Muscle of leg (tissue), 11 donors: Measurements from ENCODE around the gene CACNA1C. TPM values are rescaled to one million over a fixed set of nuclear protein-coding genes. Genes with fewer than 3 reads are reported as not detected.

Source experiments
- DNase-seq: peaks from one replicate; pipeline ENCODE4 v3.0.0; 2013
- H3K27ac ChIP-seq: one replicate; pipeline ENCODE4 v1.5.1; 2013; ENCODE audit warnings: mild to moderate bottlenecking, low read length, control low read depth
- H3K27me3 ChIP-seq: one replicate; pipeline ENCODE4 v1.6.1; 2013; ENCODE audit warnings: low read length; ENCODE audit not compliant: control insufficient read depth, insufficient read depth
- H3K36me3 ChIP-seq: one replicate; pipeline ENCODE4 v1.6.1; 2013; ENCODE audit warnings: low read length; ENCODE audit not compliant: control insufficient read depth, insufficient read depth
- H3K4me1 ChIP-seq: one replicate; pipeline ENCODE4 v1.6.1; 2013; ENCODE audit warnings: low read length; ENCODE audit not compliant: control insufficient read depth, insufficient read depth
- H3K4me3 ChIP-seq: one replicate; pipeline ENCODE4 v1.5.1; 2013; ENCODE audit warnings: low read length, control low read depth
- H3K9me3 ChIP-seq: replicated peaks from 2 replicates; pipeline ENCODE4 v1.6.1; 2013; ENCODE audit warnings: low read depth, low read length; ENCODE audit not compliant: control insufficient read depth
- WGBS: methylation state at CpG from one replicate; pipeline ENCODE4 v1.1.5; 2013; ENCODE audit warnings: missing lambda C conversion rate; ENCODE audit not compliant: insufficient coverage; 5-methylcytosine and 5-hydroxymethylcytosine counted together
- polyA plus RNA-seq, 8 donors: library from polyadenylated mRNA; unstranded; fragments of 120-200 nt; gene quantifications; one replicate each; pipeline versions ENCODE4 v1.2.1 to v1.2.3, GENCODE V29; 2013; ENCODE audit warnings: inconsistent platforms in 1 of 8, low replicate concordance in 1 of 8; ENCODE audit not compliant: insufficient read length in 8 of 8, insufficient read depth in 1 of 8
- total RNA-seq: library from RNA; stranded (reverse); fragments of 120-200 nt; gene quantifications from one replicate; pipeline ENCODE4 v1.2.4, GENCODE V29; 2013

Gene CACNA1C
- total and polyA plus RNA-seq, 9 donors, result 1.9 to 4.3 (median 3.6) TPM

- Histone ChIP-seq H3K27me3 (peaks cover 25% of the 10 kb centered on the region), H3K36me3 (no peaks in the 10 kb centered on the region), H3K4me3 (no peak overlapping the region), H3K9me3 (no peaks in the 10 kb centered on the region), H3K4me1 (peaks cover 19% of the 10 kb centered on the region), H3K27ac (no peak overlapping the region)
- no peak for DNase-seq
- WGBS, result no CpG with 5 or more reads among the region's 5 CpGs
Observed at GRCh38 chr12:2346416-2346815, 293.6 kb downstream of the CACNA1C start.

GRCh38 chr12:2347137-2347843 lies 294.5 kb downstream of the CACNA1C start:
- no peak for DNase-seq
- Histone ChIP-seq H3K9me3 (no peaks in the 10 kb centered on the region), H3K4me1 (peaks cover 19% of the 10 kb centered on the region), H3K27ac (no peak overlapping the region), H3K36me3 (no peaks in the 10 kb centered on the region), H3K27me3 (peaks cover 22% of the 10 kb centered on the region), H3K4me3 (no peak overlapping the region)
- WGBS, result 89% methylated on average over 1 of the region's 6 CpGs

GRCh38 chr12:2347844-2348481 lies 295.2 kb downstream of the CACNA1C start:
- Histone ChIP-seq H3K4me3 (no peak overlapping the region), H3K4me1 (peaks cover 19% of the 10 kb centered on the region), H3K27ac (no peak overlapping the region), H3K36me3 (no peaks in the 10 kb centered on the region), H3K27me3 (peaks cover 22% of the 10 kb centered on the region), H3K9me3 (no peaks in the 10 kb centered on the region)
- WGBS, result 74% methylated on average over 19 of the region's 19 CpGs
- DNase-seq, result no peak

GRCh38 chr12:2348482-2348852 lies 295.7 kb downstream of the CACNA1C start:
- peaks cover 19% of the 10 kb centered on the region for H3K4me1 ChIP-seq
- no peaks in the 10 kb centered on the region for H3K9me3 ChIP-seq

GRCh38 chr12:2351161-2351560 lies 298.4 kb downstream of the CACNA1C start:
- no peak overlapping the region for H3K27ac ChIP-seq
- H3K9me3 ChIP-seq, result no peaks in the 10 kb centered on the region
- H3K4me1 ChIP-seq, result peaks cover 27% of the 10 kb centered on the region
- H3K36me3 ChIP-seq, result no peaks in the 10 kb centered on the region
- no peak for DNase-seq
- H3K27me3 ChIP-seq, result peaks cover 24% of the 10 kb centered on the region
- no peak overlapping the region for H3K4me3 ChIP-seq
- 88% methylated on average over 6 of the region's 8 CpGs for WGBS

More at GRCh38 chr12:2348482-2348852, 295.7 kb downstream of the CACNA1C start:
- no peak for DNase-seq
- peaks cover 26% of the 10 kb centered on the region for H3K27me3 ChIP-seq
- no peaks in the 10 kb centered on the region for H3K36me3 ChIP-seq
- WGBS, result 87% methylated on average over 6 of the region's 11 CpGs
- no peak overlapping the region for H3K4me3 ChIP-seq
- no peak overlapping the region for H3K27ac ChIP-seq

GRCh38 chr12:2352203-2352602 lies 299.4 kb downstream of the CACNA1C start:
- no peak overlapping the region for H3K27ac ChIP-seq
- H3K36me3 ChIP-seq, result no peaks in the 10 kb centered on the region
- no peak overlapping the region for H3K4me3 ChIP-seq
- no CpG with 5 or more reads among the region's 6 CpGs for WGBS
- no peak for DNase-seq
- H3K4me1 ChIP-seq, result peaks cover 27% of the 10 kb centered on the region
- H3K9me3 ChIP-seq, result no peaks in the 10 kb centered on the region
- peaks cover 24% of the 10 kb centered on the region for H3K27me3 ChIP-seq

GRCh38 chr12:2353281-2353680 lies 300.5 kb downstream of the CACNA1C start:
- 95% methylated on average over 7 of the region's 9 CpGs for WGBS
- Histone ChIP-seq H3K4me3 (no peak overlapping the region), H3K27me3 (peaks cover 24% of the 10 kb centered on the region), H3K9me3 (no peaks in the 10 kb centered on the region), H3K36me3 (no peaks in the 10 kb centered on the region), H3K27ac (no peak overlapping the region), H3K4me1 (peaks cover 20% of the 10 kb centered on the region)
- no peak for DNase-seq

- no peak overlapping the region for H3K27ac ChIP-seq
- peaks cover 24% of the 10 kb centered on the region for H3K27me3 ChIP-seq
- no peaks in the 10 kb centered on the region for H3K9me3 ChIP-seq
- no peak overlapping the region for H3K4me3 ChIP-seq
- H3K4me1 ChIP-seq, result peaks cover 21% of the 10 kb centered on the region
- H3K36me3 ChIP-seq, result no peaks in the 10 kb centered on the region
- WGBS, result 58% methylated on average over 6 of the region's 6 CpGs
- no peak for DNase-seq
Observed at GRCh38 chr12:2353691-2354090, 300.9 kb downstream of the CACNA1C start.

- Histone ChIP-seq H3K27ac (no peak overlapping the region), H3K4me1 (peaks cover 22% of the 10 kb centered on the region), H3K4me3 (no peak overlapping the region), H3K36me3 (no peaks in the 10 kb centered on the region), H3K27me3 (peaks cover 27% of the 10 kb centered on the region), H3K9me3 (no peaks in the 10 kb centered on the region)
- peak; percentile 46 for DNase-seq
- 27% methylated on average over 16 of the region's 19 CpGs for WGBS
Observed at GRCh38 chr12:2354151-2354991, 301.6 kb downstream of the CACNA1C start.

GRCh38 chr12:2355198-2355597 lies 302.4 kb downstream of the CACNA1C start:
- H3K4me3 ChIP-seq, result no peak overlapping the region
- 83% methylated on average over 1 of the region's 3 CpGs for WGBS
- H3K9me3 ChIP-seq, result no peaks in the 10 kb centered on the region
- H3K27me3 ChIP-seq, result peaks cover 24% of the 10 kb centered on the region
- DNase-seq, result no peak
- no peak overlapping the region for H3K27ac ChIP-seq
- peaks cover 26% of the 10 kb centered on the region for H3K4me1 ChIP-seq
- H3K36me3 ChIP-seq, result no peaks in the 10 kb centered on the region
